Measurements from ENCODE around the gene MICAL2.

The MICAL2 gene

GRCh38 chr11:12183827-12184620 is 73.6 kb downstream of the MICAL2 start:
- Histone ChIP-seq H3K9ac (ENCODE audit: low read length in 2 of 2) (no peak overlapping the region), H3K9me3 (ENCODE audit: control insufficient read depth in 2 of 2, low read length in 2 of 2) (no peaks in the 10 kb centered on the region), H3K27ac (ENCODE audit: low read length) (peak overlapping the region; percentile 75), H3K36me3 (ENCODE audit: control insufficient read depth in 2 of 2, insufficient read depth in 2 of 2, low read length in 2 of 2) (peaks cover 2 to 4% of the 10 kb centered on the region in 2 donors), H3K4me1 (ENCODE audit: control insufficient read depth, insufficient read depth, low read length) (peaks cover 43% of the 10 kb centered on the region), H3K27me3 (ENCODE audit: control insufficient read depth in 1 of 2, insufficient read depth in 2 of 2, low read length in 2 of 2) (no peaks in the 10 kb centered on the region), H3K4me3 (ENCODE audit: low read length in 2 of 2) (no peak overlapping the region)

- Histone ChIP-seq H3K9ac (ENCODE audit: low read length in 2 of 2) (no peak overlapping the region), H3K36me3 (ENCODE audit: control insufficient read depth in 2 of 2, insufficient read depth in 2 of 2, low read length in 2 of 2) (peaks cover 4 to 5% of the 10 kb centered on the region in 2 donors), H3K9me3 (ENCODE audit: control insufficient read depth in 2 of 2, low read length in 2 of 2) (no peaks in the 10 kb centered on the region), H3K4me3 (ENCODE audit: low read length in 2 of 2) (no peak overlapping the region), H3K27me3 (ENCODE audit: control insufficient read depth in 1 of 2, insufficient read depth in 2 of 2, low read length in 2 of 2) (no peaks in the 10 kb centered on the region), H3K27ac (ENCODE audit: low read length) (no peak overlapping the region), H3K4me1 (ENCODE audit: control insufficient read depth, insufficient read depth, low read length) (peaks cover 36% of the 10 kb centered on the region)
Observed at GRCh38 chr11:12184699-12185098, 74.3 kb downstream of the MICAL2 start.

- Histone ChIP-seq H3K36me3 (ENCODE audit: control insufficient read depth in 2 of 2, insufficient read depth in 2 of 2, low read length in 2 of 2) (peaks cover 5 to 9% of the 10 kb centered on the region in 2 donors), H3K9ac (ENCODE audit: low read length in 2 of 2) (no peak overlapping the region), H3K9me3 (ENCODE audit: control insufficient read depth in 2 of 2, low read length in 2 of 2) (no peaks in the 10 kb centered on the region), H3K4me3 (ENCODE audit: low read length in 2 of 2) (no peak overlapping the region), H3K4me1 (ENCODE audit: control insufficient read depth, insufficient read depth, low read length) (peaks cover 36% of the 10 kb centered on the region), H3K27ac (ENCODE audit: low read length) (peak overlapping the region; percentile 37), H3K27me3 (ENCODE audit: control insufficient read depth in 1 of 2, insufficient read depth in 2 of 2, low read length in 2 of 2) (no peaks in the 10 kb centered on the region)
Observed at GRCh38 chr11:12185106-12185690, 74.8 kb downstream of the MICAL2 start.

GRCh38 chr11:12185914-12186313 is 75.5 kb downstream of the MICAL2 start:
- no peaks in the 10 kb centered on the region for H3K27me3 ChIP-seq (ENCODE audit: control insufficient read depth in 1 of 2, insufficient read depth in 2 of 2, low read length in 2 of 2)
- H3K9ac ChIP-seq (ENCODE audit: low read length in 2 of 2) = no peak overlapping the region
- peak overlapping the region; percentile 37 for H3K27ac ChIP-seq (ENCODE audit: low read length)
- H3K4me3 ChIP-seq (ENCODE audit: low read length in 2 of 2) = peak overlapping the region in 1 of 2 donors; percentile 15
- peaks cover 36% of the 10 kb centered on the region for H3K4me1 ChIP-seq (ENCODE audit: control insufficient read depth, insufficient read depth, low read length)
- peaks cover 5 to 9% of the 10 kb centered on the region in 2 donors for H3K36me3 ChIP-seq (ENCODE audit: control insufficient read depth in 2 of 2, insufficient read depth in 2 of 2, low read length in 2 of 2)
- H3K9me3 ChIP-seq (ENCODE audit: control insufficient read depth in 2 of 2, low read length in 2 of 2) = no peaks in the 10 kb centered on the region

- no peaks in the 10 kb centered on the region for H3K27me3 ChIP-seq (ENCODE audit: control insufficient read depth in 1 of 2, insufficient read depth in 2 of 2, low read length in 2 of 2)
- H3K9ac ChIP-seq (ENCODE audit: low read length in 2 of 2) = no peak overlapping the region
- H3K36me3 ChIP-seq (ENCODE audit: control insufficient read depth in 2 of 2, insufficient read depth in 2 of 2, low read length in 2 of 2) = peaks cover 5 to 9% of the 10 kb centered on the region in 2 donors
- H3K9me3 ChIP-seq (ENCODE audit: control insufficient read depth in 2 of 2, low read length in 2 of 2) = no peaks in the 10 kb centered on the region
- no peak overlapping the region for H3K4me3 ChIP-seq (ENCODE audit: low read length in 2 of 2)
- peak overlapping the region; percentile 37 for H3K27ac ChIP-seq (ENCODE audit: low read length)
- H3K4me1 ChIP-seq (ENCODE audit: control insufficient read depth, insufficient read depth, low read length) = peaks cover 36% of the 10 kb centered on the region
Observed at GRCh38 chr11:12186701-12187100, 76.3 kb downstream of the MICAL2 start.

- Histone ChIP-seq H3K27me3 (ENCODE audit: control insufficient read depth in 1 of 2, insufficient read depth in 2 of 2, low read length in 2 of 2) (no peaks in the 10 kb centered on the region), H3K27ac (ENCODE audit: low read length) (no peak overlapping the region), H3K9me3 (ENCODE audit: control insufficient read depth in 2 of 2, low read length in 2 of 2) (no peaks in the 10 kb centered on the region), H3K9ac (ENCODE audit: low read length in 2 of 2) (no peak overlapping the region), H3K4me3 (ENCODE audit: low read length in 2 of 2) (no peak overlapping the region), H3K36me3 (ENCODE audit: control insufficient read depth in 2 of 2, insufficient read depth in 2 of 2, low read length in 2 of 2) (peaks cover 5 to 9% of the 10 kb centered on the region in 2 donors), H3K4me1 (ENCODE audit: control insufficient read depth, insufficient read depth, low read length) (peaks cover 32% of the 10 kb centered on the region)
Observed at GRCh38 chr11:12187399-12187798, 77.0 kb downstream of the MICAL2 start.

GRCh38 chr11:12188548-12189317 is 78.3 kb downstream of the MICAL2 start:
- Histone ChIP-seq H3K9me3 (ENCODE audit: control insufficient read depth in 2 of 2, low read length in 2 of 2) (no peaks in the 10 kb centered on the region), H3K36me3 (ENCODE audit: control insufficient read depth in 2 of 2, insufficient read depth in 2 of 2, low read length in 2 of 2) (peaks cover 9% of the 10 kb centered on the region in 2 donors), H3K4me1 (ENCODE audit: control insufficient read depth, insufficient read depth, low read length) (peaks cover 23% of the 10 kb centered on the region), H3K9ac (ENCODE audit: low read length in 2 of 2) (no peak overlapping the region), H3K27me3 (ENCODE audit: control insufficient read depth in 1 of 2, insufficient read depth in 2 of 2, low read length in 2 of 2) (no peaks in the 10 kb centered on the region), H3K27ac (ENCODE audit: low read length) (no peak overlapping the region), H3K4me3 (ENCODE audit: low read length in 2 of 2) (no peak overlapping the region)

GRCh38 chr11:12189543-12190235 is 79.3 kb downstream of the MICAL2 start:
- Histone ChIP-seq H3K27ac (ENCODE audit: low read length) (no peak overlapping the region), H3K4me1 (ENCODE audit: control insufficient read depth, insufficient read depth, low read length) (peaks cover 16% of the 10 kb centered on the region), H3K27me3 (ENCODE audit: control insufficient read depth in 1 of 2, insufficient read depth in 2 of 2, low read length in 2 of 2) (no peaks in the 10 kb centered on the region), H3K9ac (ENCODE audit: low read length in 2 of 2) (no peak overlapping the region), H3K4me3 (ENCODE audit: low read length in 2 of 2) (no peak overlapping the region), H3K9me3 (ENCODE audit: control insufficient read depth in 2 of 2, low read length in 2 of 2) (no peaks in the 10 kb centered on the region), H3K36me3 (ENCODE audit: control insufficient read depth in 2 of 2, insufficient read depth in 2 of 2, low read length in 2 of 2) (peaks cover 9% of the 10 kb centered on the region in 2 donors)

- peaks cover 15% of the 10 kb centered on the region for H3K4me1 ChIP-seq (ENCODE audit: control insufficient read depth, insufficient read depth, low read length)
- H3K27ac ChIP-seq (ENCODE audit: low read length) = no peak overlapping the region
- H3K4me3 ChIP-seq (ENCODE audit: low read length in 2 of 2) = no peak overlapping the region
- H3K9ac ChIP-seq (ENCODE audit: low read length in 2 of 2) = no peak overlapping the region
- H3K27me3 ChIP-seq (ENCODE audit: control insufficient read depth in 1 of 2, insufficient read depth in 2 of 2, low read length in 2 of 2) = no peaks in the 10 kb centered on the region
- no peaks in the 10 kb centered on the region for H3K9me3 ChIP-seq (ENCODE audit: control insufficient read depth in 2 of 2, low read length in 2 of 2)
- H3K36me3 ChIP-seq (ENCODE audit: control insufficient read depth in 2 of 2, insufficient read depth in 2 of 2, low read length in 2 of 2) = peaks cover 9% of the 10 kb centered on the region in 2 donors
Observed at GRCh38 chr11:12190511-12190910, 80.1 kb downstream of the MICAL2 start.

- Histone ChIP-seq H3K9me3 (ENCODE audit: control insufficient read depth in 2 of 2, low read length in 2 of 2) (no peaks in the 10 kb centered on the region), H3K9ac (ENCODE audit: low read length in 2 of 2) (no peak overlapping the region), H3K27me3 (ENCODE audit: control insufficient read depth in 1 of 2, insufficient read depth in 2 of 2, low read length in 2 of 2) (no peaks in the 10 kb centered on the region), H3K27ac (ENCODE audit: low read length) (no peak overlapping the region), H3K4me3 (ENCODE audit: low read length in 2 of 2) (no peak overlapping the region), H3K4me1 (ENCODE audit: control insufficient read depth, insufficient read depth, low read length) (peaks cover 15% of the 10 kb centered on the region), H3K36me3 (ENCODE audit: control insufficient read depth in 2 of 2, insufficient read depth in 2 of 2, low read length in 2 of 2) (peaks cover 9 to 12% of the 10 kb centered on the region in 2 donors)
Observed at GRCh38 chr11:12192794-12193514, 82.6 kb downstream of the MICAL2 start.

All from stomach smooth muscle (tissue), 2 donors.